H9 (cell line): ENCODE data around the gene KCNAB1. TPM values are rescaled to one million over a fixed set of nuclear protein-coding genes. Genes with fewer than 3 reads are reported as not detected.

Source experiments
- DNase-seq: peaks from one replicate; pipeline ENCODE4 v3.0.0-alpha.2; 2017
- H2AFZ ChIP-seq: one replicate; pipeline ENCODE4 v1.6.1; 2013; ENCODE audit warnings: mild to moderate bottlenecking, low read length, control low read depth, moderate library complexity
- H2AK5ac ChIP-seq: 2 replicates; pipeline ENCODE4 v1.6.1; 2013; ENCODE audit warnings: low read length, control low read depth, mixed read lengths; ENCODE audit not compliant: insufficient read length
- H2BK120ac ChIP-seq: one replicate; pipeline ENCODE4 v1.6.1; 2013; ENCODE audit warnings: low read depth, mild to moderate bottlenecking, low read length, control low read depth, inconsistent platforms; ENCODE audit not compliant: poor library complexity, severe bottlenecking
- H2BK12ac ChIP-seq: 2 replicates; pipeline ENCODE4 v1.6.1; 2013; ENCODE audit warnings: low read length, control low read depth, mixed read lengths, low read depth; ENCODE audit not compliant: insufficient read length
- H2BK15ac ChIP-seq: 2 replicates; pipeline ENCODE4 v1.6.1; 2013; ENCODE audit warnings: low read depth, low read length, control low read depth
- H2BK20ac ChIP-seq: one replicate; pipeline ENCODE4 v1.6.1; 2013; ENCODE audit warnings: low read depth, mild to moderate bottlenecking, low read length, control low read depth, inconsistent platforms; ENCODE audit not compliant: poor library complexity, severe bottlenecking
- H2BK5ac ChIP-seq: 2 replicates; pipeline ENCODE4 v1.6.1; 2013; ENCODE audit warnings: low read length, control low read depth, mixed read lengths; ENCODE audit not compliant: insufficient read length
- H3K14ac ChIP-seq: 2 replicates; pipeline ENCODE4 v1.6.1; 2013; ENCODE audit warnings: low read length, control low read depth; ENCODE audit not compliant: insufficient read depth
- H3K18ac ChIP-seq: 2 replicates; pipeline ENCODE4 v1.6.1; 2013; ENCODE audit warnings: low read depth, mild to moderate bottlenecking, mixed read lengths, low read length, control low read depth; ENCODE audit not compliant: insufficient read length
- H3K23ac ChIP-seq: 2 replicates; pipeline ENCODE4 v1.6.1; 2013; ENCODE audit warnings: low read length, control low read depth, mixed read lengths, low read depth; ENCODE audit not compliant: insufficient read length
- H3K23me2 ChIP-seq: 2 replicates; pipeline ENCODE4 v1.6.1; 2013; ENCODE audit warnings: low read depth, mild to moderate bottlenecking, mixed read lengths, low read length, control low read depth; ENCODE audit not compliant: insufficient read length, poor library complexity, severe bottlenecking
- H3K27ac ChIP-seq: 2 replicates; pipeline ENCODE4 v1.5.1; 2013; ENCODE audit warnings: low read length, control low read depth, mixed read lengths, low read depth; ENCODE audit not compliant: insufficient read length
- H3K27me3 ChIP-seq: 2 replicates; pipeline ENCODE4 v1.6.1; 2013; ENCODE audit warnings: low read length, control low read depth, inconsistent platforms; ENCODE audit not compliant: insufficient read depth
- H3K4ac ChIP-seq: 2 replicates; pipeline ENCODE4 v1.6.1; 2013; ENCODE audit warnings: low read depth, mild to moderate bottlenecking, control low read depth, inconsistent platforms, low read length, moderate library complexity
- H3K4me1 ChIP-seq: 2 replicates; pipeline ENCODE4 v1.6.1; 2013; ENCODE audit warnings: low read length, control low read depth, inconsistent platforms; ENCODE audit not compliant: insufficient read depth
- H3K4me2 ChIP-seq: 2 replicates; pipeline ENCODE4 v1.6.1; 2013; ENCODE audit warnings: low read length, control low read depth, mixed read lengths; ENCODE audit not compliant: insufficient read length, insufficient read depth
- H3K56ac ChIP-seq: 2 replicates; pipeline ENCODE4 v1.6.1; 2013; ENCODE audit warnings: low read depth, mild to moderate bottlenecking, mixed read lengths, low read length, control low read depth; ENCODE audit not compliant: insufficient read length
- H3K79me1 ChIP-seq: 2 replicates; pipeline ENCODE4 v1.6.1; 2013; ENCODE audit warnings: low read depth, mild to moderate bottlenecking, moderate library complexity, low read length, control low read depth, inconsistent platforms; ENCODE audit not compliant: insufficient read depth, poor library complexity, severe bottlenecking
- H3K79me2 ChIP-seq: 2 replicates; pipeline ENCODE4 v1.6.1; 2013; ENCODE audit warnings: low read length, control low read depth, inconsistent platforms; ENCODE audit not compliant: insufficient read depth
- H3K9ac ChIP-seq: 2 replicates; pipeline ENCODE4 v1.6.1; 2013; ENCODE audit warnings: low read length, control low read depth, mixed read lengths; ENCODE audit not compliant: insufficient read length; ENCODE audit errors: extremely low read depth
- H3K9me3 ChIP-seq: one replicate; pipeline ENCODE4 v1.6.1; 2013; ENCODE audit warnings: low read depth, low read length, inconsistent platforms; ENCODE audit not compliant: control insufficient read depth
- H3T11ph ChIP-seq: one replicate; pipeline ENCODE4 v1.6.1; 2013; ENCODE audit warnings: mild to moderate bottlenecking, low read length, control low read depth, inconsistent platforms
- H4K20me1 ChIP-seq: one replicate; pipeline ENCODE4 v1.6.1; 2013; ENCODE audit not compliant: control insufficient read depth, insufficient read length, insufficient read depth
- H4K5ac ChIP-seq: 2 replicates; pipeline ENCODE4 v1.6.1; 2013; ENCODE audit warnings: low read depth, mild to moderate bottlenecking, mixed read lengths, low read length, control low read depth; ENCODE audit not compliant: insufficient read length
- H4K8ac ChIP-seq: replicated peaks from 2 replicates; pipeline ENCODE4 v1.6.1; 2013; ENCODE audit warnings: low read length, control low read depth, mixed read lengths, low read depth; ENCODE audit not compliant: insufficient read length
- H4K91ac ChIP-seq: 2 replicates; pipeline ENCODE4 v1.6.1; 2013; ENCODE audit warnings: low read depth, mild to moderate bottlenecking, moderate library complexity, mixed read lengths, low read length, control low read depth; ENCODE audit not compliant: insufficient read length
- H3K27ac Mint-ChIP-seq, 3 experiments: 2 replicates in 2 of 3; 3 replicates in 1 of 3; pipeline ENCODE4 v1.8.0; 2020 to 2021; ENCODE audit warnings: mixed read lengths in 3 of 3, mild to moderate bottlenecking in 1 of 3, moderate library complexity in 1 of 3
- H3K27me3 Mint-ChIP-seq: 2 replicates; pipeline ENCODE4 v1.8.0; 2021; ENCODE audit warnings: low read depth, mild to moderate bottlenecking, moderate library complexity, mixed read lengths
- H3K36me3 Mint-ChIP-seq, 3 experiments: 2 replicates in 2 of 3; 3 replicates in 1 of 3; pipeline ENCODE4 v1.8.0; 2020 to 2021; ENCODE audit warnings: low read depth in 3 of 3, mixed read lengths in 3 of 3; ENCODE audit not compliant: insufficient read depth in 1 of 3
- H3K4me1 Mint-ChIP-seq, 2 experiments: 2 replicates each; pipeline ENCODE4 v1.8.0; 2020; ENCODE audit warnings: mixed read lengths in 2 of 2
- H3K4me3 Mint-ChIP-seq, 2 experiments: 2 replicates in 1 of 2; 3 replicates in 1 of 2; pipeline ENCODE4 v1.8.0; 2020 to 2021; ENCODE audit warnings: mild to moderate bottlenecking in 2 of 2, mixed read lengths in 2 of 2, moderate library complexity in 1 of 2
- H3K9me3 Mint-ChIP-seq, 2 experiments: 2 replicates in 1 of 2; 3 replicates in 1 of 2; pipeline ENCODE4 v1.8.0; 2020; ENCODE audit warnings: mild to moderate bottlenecking in 2 of 2, mixed read lengths in 2 of 2, moderate library complexity in 1 of 2
- WGBS: extraction: QIAGEN DNeasy Blood & Tissue Kit; methylation state at CpG from one replicate; pipeline ENCODE4 v1.1.7; 2013; ENCODE audit warnings: missing lambda C conversion rate, low lambda C conversion rate, mixed read lengths; ENCODE audit not compliant: insufficient read length; ENCODE audit errors: extremely low coverage; 5-methylcytosine and 5-hydroxymethylcytosine counted together
- total RNA-seq: library from RNA; stranded (reverse); gene quantifications from 2 replicates; pipeline ENCODE4 v1.2.1, GENCODE V29; 2021
- TF ChIP-seq, protein P1 (sequence below): fragments of 200-600 bp; sonication (generic); conservative IDR thresholded peaks from 3 replicates; pipeline ENCODE4 v1.8.0; 2021; ENCODE audit warnings: antibody characterized with exemption, mild to moderate bottlenecking

Gene KCNAB1
- total RNA-seq, 1 experiment from 2014 or later: 3.7 TPM

DNA sequence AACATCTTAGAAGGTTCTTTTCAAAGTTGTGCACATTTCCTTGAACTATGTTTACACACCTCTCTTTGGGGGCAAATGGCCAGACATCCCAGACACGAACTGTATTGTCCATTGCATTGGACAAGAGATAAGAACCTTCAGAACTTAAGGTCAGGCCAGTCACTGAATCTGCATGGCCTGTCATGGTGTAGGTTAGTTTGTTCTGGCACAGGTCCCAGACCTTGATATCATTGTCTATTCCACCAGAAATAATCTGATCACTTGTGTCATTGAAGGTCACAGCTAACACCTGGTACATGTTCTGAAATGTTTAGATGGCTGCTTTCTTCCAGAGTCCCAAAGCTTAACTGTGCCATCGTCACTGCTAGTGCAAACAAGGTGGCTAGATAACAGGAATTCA, 55.7 kb downstream of the KCNAB1 start:
- Histone ChIP-seq H3K4me1 (no peaks in the 10 kb centered on the region), H3K18ac (no peak overlapping the region), H3K23me2 (no peaks in the 10 kb centered on the region), H4K5ac (no peak overlapping the region), H2AK5ac (no peak overlapping the region), H3K9me3 (no peaks in the 10 kb centered on the region), H2BK5ac (no peak overlapping the region), H3K14ac (no peak overlapping the region), H2BK12ac (no peak overlapping the region), H3T11ph (no peak overlapping the region), H4K91ac (no peak overlapping the region), H3K27me3 (no peaks in the 10 kb centered on the region), H3K56ac (no peak overlapping the region), H2BK15ac (no peak overlapping the region), H3K4ac (no peak overlapping the region), H2BK20ac (no peak overlapping the region), H2BK120ac (no peak overlapping the region), H3K9ac (no peak overlapping the region), H4K20me1 (no peaks in the 10 kb centered on the region), H2AFZ (no peak overlapping the region), H3K27ac (no peak overlapping the region), H3K4me2 (no peak overlapping the region), H3K79me1 (no peaks in the 10 kb centered on the region), H4K8ac (no peak overlapping the region), H3K79me2 (no peaks in the 10 kb centered on the region), H3K23ac (no peak overlapping the region)
- no CpG with 5 or more reads among the region's 2 CpGs for WGBS
- Mint-ChIP-seq H3K4me1 (peaks cover 4% of the 10 kb centered on the region in 2 experiments; a peak in 2 of 4 replicates), H3K27ac (no peak overlapping the region), H3K27me3 (no peaks in the 10 kb centered on the region), H3K36me3 (no peaks in the 10 kb centered on the region), H3K4me3 (no peak overlapping the region), H3K9me3 (no peaks in the 10 kb centered on the region; a peak in 1 of 5 replicates)
- TF ChIP-seq, protein P1, sequence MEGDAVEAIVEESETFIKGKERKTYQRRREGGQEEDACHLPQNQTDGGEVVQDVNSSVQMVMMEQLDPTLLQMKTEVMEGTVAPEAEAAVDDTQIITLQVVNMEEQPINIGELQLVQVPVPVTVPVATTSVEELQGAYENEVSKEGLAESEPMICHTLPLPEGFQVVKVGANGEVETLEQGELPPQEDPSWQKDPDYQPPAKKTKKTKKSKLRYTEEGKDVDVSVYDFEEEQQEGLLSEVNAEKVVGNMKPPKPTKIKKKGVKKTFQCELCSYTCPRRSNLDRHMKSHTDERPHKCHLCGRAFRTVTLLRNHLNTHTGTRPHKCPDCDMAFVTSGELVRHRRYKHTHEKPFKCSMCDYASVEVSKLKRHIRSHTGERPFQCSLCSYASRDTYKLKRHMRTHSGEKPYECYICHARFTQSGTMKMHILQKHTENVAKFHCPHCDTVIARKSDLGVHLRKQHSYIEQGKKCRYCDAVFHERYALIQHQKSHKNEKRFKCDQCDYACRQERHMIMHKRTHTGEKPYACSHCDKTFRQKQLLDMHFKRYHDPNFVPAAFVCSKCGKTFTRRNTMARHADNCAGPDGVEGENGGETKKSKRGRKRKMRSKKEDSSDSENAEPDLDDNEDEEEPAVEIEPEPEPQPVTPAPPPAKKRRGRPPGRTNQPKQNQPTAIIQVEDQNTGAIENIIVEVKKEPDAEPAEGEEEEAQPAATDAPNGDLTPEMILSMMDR: no peak
- DNase-seq: no peak
